Lower leg skin (tissue), 3 donors: ENCODE measurements around the gene MET.

ENCODE experiments used
- POLR2A ChIP-seq, 2 donors: fragments of 450-650 bp; IDR thresholded peaks; one replicate each; pipeline ENCODE4 v1.6.1; 2016 to 2017; ENCODE audit warnings: antibody characterized with exemption in 2 of 2, mild to moderate bottlenecking in 1 of 2, moderate library complexity in 1 of 2
- TF ChIP-seq, protein P1 (sequence below), 3 donors: fragments of 450-650 bp; IDR thresholded peaks; one replicate each; pipeline ENCODE4 v1.5.1; 2016; ENCODE audit warnings: antibody characterized with exemption in 3 of 3, mild to moderate bottlenecking in 3 of 3, moderate library complexity in 2 of 3

DNA sequence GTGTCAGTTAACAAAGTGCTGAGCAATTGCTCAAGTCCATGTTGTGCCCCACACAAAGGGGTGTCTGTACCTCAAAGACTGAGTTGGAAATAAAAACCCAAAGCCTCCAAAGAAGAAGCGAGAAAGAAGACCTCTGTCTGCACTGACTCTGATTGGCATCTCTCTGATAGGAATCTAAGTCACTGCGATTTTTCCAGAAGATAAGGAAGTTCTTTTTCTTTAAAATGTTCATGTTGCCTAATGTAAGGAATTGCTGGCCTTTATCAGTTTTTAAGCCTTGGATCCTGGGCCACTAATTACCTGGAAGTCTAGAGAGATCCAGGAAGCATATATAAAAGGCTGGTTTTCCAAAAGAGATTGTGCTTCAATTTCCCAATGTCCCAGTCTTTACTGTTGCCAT is 24.1 kb upstream of the MET start:
- TF ChIP-seq, protein P1, sequence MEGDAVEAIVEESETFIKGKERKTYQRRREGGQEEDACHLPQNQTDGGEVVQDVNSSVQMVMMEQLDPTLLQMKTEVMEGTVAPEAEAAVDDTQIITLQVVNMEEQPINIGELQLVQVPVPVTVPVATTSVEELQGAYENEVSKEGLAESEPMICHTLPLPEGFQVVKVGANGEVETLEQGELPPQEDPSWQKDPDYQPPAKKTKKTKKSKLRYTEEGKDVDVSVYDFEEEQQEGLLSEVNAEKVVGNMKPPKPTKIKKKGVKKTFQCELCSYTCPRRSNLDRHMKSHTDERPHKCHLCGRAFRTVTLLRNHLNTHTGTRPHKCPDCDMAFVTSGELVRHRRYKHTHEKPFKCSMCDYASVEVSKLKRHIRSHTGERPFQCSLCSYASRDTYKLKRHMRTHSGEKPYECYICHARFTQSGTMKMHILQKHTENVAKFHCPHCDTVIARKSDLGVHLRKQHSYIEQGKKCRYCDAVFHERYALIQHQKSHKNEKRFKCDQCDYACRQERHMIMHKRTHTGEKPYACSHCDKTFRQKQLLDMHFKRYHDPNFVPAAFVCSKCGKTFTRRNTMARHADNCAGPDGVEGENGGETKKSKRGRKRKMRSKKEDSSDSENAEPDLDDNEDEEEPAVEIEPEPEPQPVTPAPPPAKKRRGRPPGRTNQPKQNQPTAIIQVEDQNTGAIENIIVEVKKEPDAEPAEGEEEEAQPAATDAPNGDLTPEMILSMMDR (IDR thresholded peaks at IDR 0.05): no peak
- TF ChIP-seq POLR2A (IDR thresholded peaks at IDR 0.05): no peak
